NCI-H187 (cell line): ENCODE data around the gene TBX3.

ENCODE experiments used
- DNase-seq, 2 experiments: peaks; one replicate each; lab custom pipeline; 2025; lab: John Stamatoyannopoulos, UW

Gene TBX3

GRCh38 chr12:114682785-114683708 is 928 bp downstream of the TBX3 start:
- peak in 1 of 2 experiments; percentile 67 for DNase-seq

GRCh38 chr12:114682106-114682784 is 1.7 kb downstream of the TBX3 start:
- no peak for DNase-seq

GRCh38 chr12:114681116-114681871 is 2.7 kb downstream of the TBX3 start:
- no peak for DNase-seq

GRCh38 chr12:114680604-114681069 is 3.3 kb downstream of the TBX3 start:
- no peak for DNase-seq

- DNase-seq: no peak
These were observed 4.0 kb downstream of the TBX3 start for GRCh38 chr12:114679942-114680341.

GRCh38 chr12:114679452-114679875 is 4.5 kb downstream of the TBX3 start:
- DNase-seq: no peak

- DNase-seq: no peak
These were observed 5.3 kb downstream of the TBX3 start for GRCh38 chr12:114678718-114679117.

GRCh38 chr12:114678028-114678427 is 5.9 kb downstream of the TBX3 start:
- no peak for DNase-seq

- no peak for DNase-seq
These were observed 7.7 kb downstream of the TBX3 start for GRCh38 chr12:114676142-114676741.

- no peak for DNase-seq
These were observed 9.5 kb downstream of the TBX3 start for GRCh38 chr12:114674251-114675047.

- no peak for DNase-seq
These were observed 10.1 kb downstream of the TBX3 start for GRCh38 chr12:114673901-114674250.

- DNase-seq: no peak
These were observed 10.7 kb downstream of the TBX3 start for GRCh38 chr12:114673169-114673833.

GRCh38 chr12:114672817-114673168 is 11.2 kb downstream of the TBX3 start:
- DNase-seq: no peak

GRCh38 chr12:114671443-114672411 is 12.2 kb downstream of the TBX3 start:
- DNase-seq: no peak

GRCh38 chr12:114671066-114671442 is 12.9 kb downstream of the TBX3 start:
- DNase-seq: no peak

GRCh38 chr12:114670291-114670980 is 13.5 kb downstream of the TBX3 start:
- DNase-seq: no peak

- no peak for DNase-seq
These were observed 14.3 kb downstream of the TBX3 start for GRCh38 chr12:114669401-114670290.

GRCh38 chr12:114668886-114669288 is 15.1 kb downstream of the TBX3 start:
- DNase-seq: no peak
